ENCODE results near the gene MGME1. TPM values are rescaled to one million over a fixed set of nuclear protein-coding genes. Genes with fewer than 3 reads are reported as not detected.

Gene MGME1
- total RNA-seq, 1 donor, result 8.3 TPM

DNA sequence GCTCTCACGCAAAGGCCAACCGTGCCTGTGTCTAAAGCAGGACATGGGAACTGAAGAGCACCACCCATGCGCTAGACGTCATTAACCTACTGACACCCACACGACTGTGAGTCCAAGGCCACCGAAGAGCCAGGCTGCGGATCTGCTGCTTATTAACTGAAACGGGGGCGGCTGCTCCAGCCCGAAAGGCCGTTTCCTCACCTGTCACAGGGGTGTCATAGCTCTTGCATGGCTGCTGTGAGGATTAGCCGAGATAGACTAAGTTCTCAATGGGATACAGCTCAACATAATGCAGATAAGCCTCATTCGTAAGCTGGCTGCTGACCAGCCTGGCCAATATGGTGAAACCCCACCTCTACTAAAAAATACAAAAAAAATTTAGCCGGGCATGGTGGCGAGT lies 62.2 kb downstream of the MGME1 start:
- no peaks in the 10 kb centered on the region for H3K27me3 ChIP-seq (ENCODE audit: insufficient read depth, low read length)
- no peak overlapping the region for H3K4me2 ChIP-seq (ENCODE audit: insufficient read depth, low read length)
- no peak overlapping the region for H3K4me3 ChIP-seq (ENCODE audit: insufficient read depth, low read length)
- no peaks in the 10 kb centered on the region for H3K9me3 ChIP-seq (ENCODE audit: low read depth, low read length)
- no peak for DNase-seq (ENCODE audit: insufficient read length, low spot score, missing footprints)
- H2AFZ ChIP-seq (ENCODE audit: low read length), result no peak overlapping the region
- TF ChIP-seq, protein P1, sequence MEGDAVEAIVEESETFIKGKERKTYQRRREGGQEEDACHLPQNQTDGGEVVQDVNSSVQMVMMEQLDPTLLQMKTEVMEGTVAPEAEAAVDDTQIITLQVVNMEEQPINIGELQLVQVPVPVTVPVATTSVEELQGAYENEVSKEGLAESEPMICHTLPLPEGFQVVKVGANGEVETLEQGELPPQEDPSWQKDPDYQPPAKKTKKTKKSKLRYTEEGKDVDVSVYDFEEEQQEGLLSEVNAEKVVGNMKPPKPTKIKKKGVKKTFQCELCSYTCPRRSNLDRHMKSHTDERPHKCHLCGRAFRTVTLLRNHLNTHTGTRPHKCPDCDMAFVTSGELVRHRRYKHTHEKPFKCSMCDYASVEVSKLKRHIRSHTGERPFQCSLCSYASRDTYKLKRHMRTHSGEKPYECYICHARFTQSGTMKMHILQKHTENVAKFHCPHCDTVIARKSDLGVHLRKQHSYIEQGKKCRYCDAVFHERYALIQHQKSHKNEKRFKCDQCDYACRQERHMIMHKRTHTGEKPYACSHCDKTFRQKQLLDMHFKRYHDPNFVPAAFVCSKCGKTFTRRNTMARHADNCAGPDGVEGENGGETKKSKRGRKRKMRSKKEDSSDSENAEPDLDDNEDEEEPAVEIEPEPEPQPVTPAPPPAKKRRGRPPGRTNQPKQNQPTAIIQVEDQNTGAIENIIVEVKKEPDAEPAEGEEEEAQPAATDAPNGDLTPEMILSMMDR (IDR thresholded peaks at IDR 0.05; ENCODE audit: extremely low read depth, low read depth, low read length), result no peak
- no peak overlapping the region for H3K27ac ChIP-seq (ENCODE audit: low read depth, low read length)
- H4K20me1 ChIP-seq (ENCODE audit: insufficient read depth, low read length), result no peaks in the 10 kb centered on the region
- no peaks in the 10 kb centered on the region for H3K36me3 ChIP-seq (ENCODE audit: insufficient read depth, low read length)
- no peaks in the 10 kb centered on the region for H3K4me1 ChIP-seq (ENCODE audit: insufficient read depth, low read length)
- H3K79me2 ChIP-seq (ENCODE audit: insufficient read depth, low read length), result no peaks in the 10 kb centered on the region

DNA sequence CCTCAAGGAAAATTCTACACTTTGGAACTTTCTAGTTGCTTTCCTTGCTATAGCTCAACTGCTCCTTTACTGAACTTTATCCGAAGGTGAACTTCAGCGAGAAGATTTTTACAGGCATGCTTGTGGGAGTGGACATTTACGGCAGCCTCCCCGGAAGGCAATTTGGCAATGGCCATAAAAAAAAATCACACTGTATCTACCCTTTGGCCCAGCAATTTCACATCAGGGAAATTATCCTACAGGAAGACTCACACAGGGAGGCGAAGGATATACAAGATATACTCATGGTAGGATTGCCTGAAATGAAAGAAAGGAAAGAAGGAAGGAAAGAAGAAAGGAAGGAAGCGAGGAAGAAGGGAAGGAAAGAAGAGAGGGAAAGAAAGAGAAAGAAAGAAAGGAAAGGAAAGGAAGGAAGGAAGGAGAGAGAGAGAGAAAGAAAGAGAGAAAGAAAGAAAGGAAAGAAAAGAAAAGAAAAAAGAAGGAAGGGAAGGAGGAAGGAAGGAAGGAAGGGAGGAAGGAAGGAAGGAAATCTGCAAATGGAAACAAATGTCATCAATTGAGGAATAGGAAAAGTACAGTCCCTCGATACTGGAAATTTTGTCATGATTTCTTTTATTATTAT lies 63.2 kb downstream of the MGME1 start:
- DNase-seq (ENCODE audit: insufficient read length, low spot score, missing footprints), result no peak
- Histone ChIP-seq H3K4me2 (ENCODE audit: insufficient read depth, low read length) (no peak overlapping the region), H2AFZ (ENCODE audit: low read length) (no peak overlapping the region), H3K36me3 (ENCODE audit: insufficient read depth, low read length) (no peaks in the 10 kb centered on the region), H3K4me1 (ENCODE audit: insufficient read depth, low read length) (no peaks in the 10 kb centered on the region), H3K9me3 (ENCODE audit: low read depth, low read length) (no peaks in the 10 kb centered on the region), H4K20me1 (ENCODE audit: insufficient read depth, low read length) (no peaks in the 10 kb centered on the region), H3K4me3 (ENCODE audit: insufficient read depth, low read length) (no peak overlapping the region), H3K27ac (ENCODE audit: low read depth, low read length) (no peak overlapping the region), H3K79me2 (ENCODE audit: insufficient read depth, low read length) (no peaks in the 10 kb centered on the region), H3K27me3 (ENCODE audit: insufficient read depth, low read length) (no peaks in the 10 kb centered on the region)
- TF ChIP-seq, protein P1 (IDR thresholded peaks at IDR 0.05; ENCODE audit: extremely low read depth, low read depth, low read length), result no peak

DNA sequence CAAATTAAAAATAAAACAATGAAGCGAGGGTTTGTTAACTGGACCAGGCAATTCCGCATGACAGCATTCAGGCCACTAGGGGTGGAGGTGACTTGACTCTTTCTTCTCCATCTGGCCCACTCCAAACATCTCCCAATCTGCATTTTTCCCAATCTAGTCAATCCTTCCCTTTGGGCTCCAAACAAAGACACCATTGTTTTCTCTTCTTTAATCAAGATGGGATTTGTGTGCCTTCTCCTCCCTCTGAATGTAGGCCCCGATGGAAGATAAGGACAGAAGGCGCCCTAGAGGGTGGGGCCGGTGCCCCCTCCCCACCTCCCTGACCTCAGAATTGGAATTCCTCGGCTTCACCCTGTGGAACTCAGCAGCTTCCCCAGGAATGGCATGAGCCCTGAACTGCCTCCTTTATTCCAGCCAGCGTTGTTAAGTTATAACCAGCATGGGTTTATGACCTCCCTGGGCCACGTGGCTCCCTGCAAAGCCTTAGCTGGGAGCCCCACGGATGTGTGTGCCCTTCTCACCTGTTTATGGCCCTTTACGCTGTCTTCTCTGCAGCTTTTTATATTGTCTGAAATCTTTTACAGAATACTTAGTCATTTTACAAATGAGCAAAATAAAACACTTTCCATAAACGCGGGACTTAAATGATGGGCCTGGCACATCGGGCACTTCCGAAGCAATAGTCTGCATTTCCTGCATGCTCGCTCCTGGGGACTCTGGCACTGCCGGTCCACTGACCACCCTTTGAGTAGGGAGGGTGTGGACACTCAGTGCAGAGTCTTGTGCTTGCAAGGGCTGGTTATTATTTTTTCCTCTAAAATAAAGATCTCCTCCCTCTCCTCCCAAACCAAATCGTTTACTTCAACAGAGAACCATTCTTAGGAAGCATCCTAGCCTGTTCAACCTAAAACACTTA lies 64.4 kb downstream of the MGME1 start:
- no peaks in the 10 kb centered on the region for H3K4me1 ChIP-seq (ENCODE audit: insufficient read depth, low read length)
- H3K27ac ChIP-seq (ENCODE audit: low read depth, low read length), result no peak overlapping the region
- no peak overlapping the region for H2AFZ ChIP-seq (ENCODE audit: low read length)
- no peaks in the 10 kb centered on the region for H3K79me2 ChIP-seq (ENCODE audit: insufficient read depth, low read length)
- no peak overlapping the region for H3K4me2 ChIP-seq (ENCODE audit: insufficient read depth, low read length)
- TF ChIP-seq, protein P1 (IDR thresholded peaks at IDR 0.05; ENCODE audit: extremely low read depth, low read depth, low read length), result no peak
- no peaks in the 10 kb centered on the region for H3K36me3 ChIP-seq (ENCODE audit: insufficient read depth, low read length)
- H4K20me1 ChIP-seq (ENCODE audit: insufficient read depth, low read length), result no peaks in the 10 kb centered on the region
- H3K9me3 ChIP-seq (ENCODE audit: low read depth, low read length), result no peaks in the 10 kb centered on the region
- no peak overlapping the region for H3K4me3 ChIP-seq (ENCODE audit: insufficient read depth, low read length)
- DNase-seq (ENCODE audit: insufficient read length, low spot score, missing footprints), result no peak
- H3K27me3 ChIP-seq (ENCODE audit: insufficient read depth, low read length), result no peaks in the 10 kb centered on the region

DNA sequence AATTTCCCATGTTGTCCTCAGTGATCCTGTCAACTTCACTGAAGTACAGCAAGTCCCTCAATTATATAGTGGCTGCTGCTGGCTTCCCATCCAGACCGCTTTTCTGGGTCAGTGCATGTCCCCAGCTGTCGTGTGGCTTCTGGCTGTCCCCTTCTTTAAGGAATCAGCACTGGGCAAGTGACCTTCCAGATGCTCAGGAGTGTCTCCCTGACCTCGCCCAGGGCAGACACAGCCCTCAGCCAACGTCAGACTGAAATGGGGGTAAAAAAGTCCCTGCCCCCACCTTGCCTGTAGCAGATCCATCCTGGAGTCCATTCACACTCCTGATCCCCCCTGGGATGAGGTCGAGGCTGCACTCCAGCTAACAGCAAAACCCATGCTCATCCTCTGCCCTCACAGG lies 65.2 kb downstream of the MGME1 start:
- no peak for DNase-seq (ENCODE audit: insufficient read length, low spot score, missing footprints)
- Histone ChIP-seq H3K4me2 (ENCODE audit: insufficient read depth, low read length) (no peak overlapping the region), H3K4me3 (ENCODE audit: insufficient read depth, low read length) (no peak overlapping the region), H3K27me3 (ENCODE audit: insufficient read depth, low read length) (no peaks in the 10 kb centered on the region), H3K4me1 (ENCODE audit: insufficient read depth, low read length) (no peaks in the 10 kb centered on the region), H2AFZ (ENCODE audit: low read length) (no peak overlapping the region), H4K20me1 (ENCODE audit: insufficient read depth, low read length) (no peaks in the 10 kb centered on the region), H3K36me3 (ENCODE audit: insufficient read depth, low read length) (no peaks in the 10 kb centered on the region), H3K9me3 (ENCODE audit: low read depth, low read length) (no peaks in the 10 kb centered on the region), H3K27ac (ENCODE audit: low read depth, low read length) (no peak overlapping the region), H3K79me2 (ENCODE audit: insufficient read depth, low read length) (no peaks in the 10 kb centered on the region)
- TF ChIP-seq, protein P1 (IDR thresholded peaks at IDR 0.05; ENCODE audit: extremely low read depth, low read depth, low read length), result no peak
